ENCODE data around the gene ZBTB17.

GRCh38 chr1:15935056-15935950, 40.6 kb downstream of the ZBTB17 start:
- TF ChIP-seq, protein P1, sequence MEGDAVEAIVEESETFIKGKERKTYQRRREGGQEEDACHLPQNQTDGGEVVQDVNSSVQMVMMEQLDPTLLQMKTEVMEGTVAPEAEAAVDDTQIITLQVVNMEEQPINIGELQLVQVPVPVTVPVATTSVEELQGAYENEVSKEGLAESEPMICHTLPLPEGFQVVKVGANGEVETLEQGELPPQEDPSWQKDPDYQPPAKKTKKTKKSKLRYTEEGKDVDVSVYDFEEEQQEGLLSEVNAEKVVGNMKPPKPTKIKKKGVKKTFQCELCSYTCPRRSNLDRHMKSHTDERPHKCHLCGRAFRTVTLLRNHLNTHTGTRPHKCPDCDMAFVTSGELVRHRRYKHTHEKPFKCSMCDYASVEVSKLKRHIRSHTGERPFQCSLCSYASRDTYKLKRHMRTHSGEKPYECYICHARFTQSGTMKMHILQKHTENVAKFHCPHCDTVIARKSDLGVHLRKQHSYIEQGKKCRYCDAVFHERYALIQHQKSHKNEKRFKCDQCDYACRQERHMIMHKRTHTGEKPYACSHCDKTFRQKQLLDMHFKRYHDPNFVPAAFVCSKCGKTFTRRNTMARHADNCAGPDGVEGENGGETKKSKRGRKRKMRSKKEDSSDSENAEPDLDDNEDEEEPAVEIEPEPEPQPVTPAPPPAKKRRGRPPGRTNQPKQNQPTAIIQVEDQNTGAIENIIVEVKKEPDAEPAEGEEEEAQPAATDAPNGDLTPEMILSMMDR (IDR thresholded peaks at IDR 0.05) = no peak
- no peak for TF ChIP-seq POLR2A (IDR thresholded peaks at IDR 0.05)

All from heart left ventricle (tissue), 13 donors.